ENCODE measurements around the gene ABLIM1. TPM values are rescaled to one million over a fixed set of nuclear protein-coding genes. Genes with fewer than 3 reads are reported as not detected.
A peak's percentile ranks its signal among the peaks of the same experiment; 100 is the strongest.

The ABLIM1 gene
- total RNA-seq, 1 donor from 2014 or later: 70.0 TPM

DNA sequence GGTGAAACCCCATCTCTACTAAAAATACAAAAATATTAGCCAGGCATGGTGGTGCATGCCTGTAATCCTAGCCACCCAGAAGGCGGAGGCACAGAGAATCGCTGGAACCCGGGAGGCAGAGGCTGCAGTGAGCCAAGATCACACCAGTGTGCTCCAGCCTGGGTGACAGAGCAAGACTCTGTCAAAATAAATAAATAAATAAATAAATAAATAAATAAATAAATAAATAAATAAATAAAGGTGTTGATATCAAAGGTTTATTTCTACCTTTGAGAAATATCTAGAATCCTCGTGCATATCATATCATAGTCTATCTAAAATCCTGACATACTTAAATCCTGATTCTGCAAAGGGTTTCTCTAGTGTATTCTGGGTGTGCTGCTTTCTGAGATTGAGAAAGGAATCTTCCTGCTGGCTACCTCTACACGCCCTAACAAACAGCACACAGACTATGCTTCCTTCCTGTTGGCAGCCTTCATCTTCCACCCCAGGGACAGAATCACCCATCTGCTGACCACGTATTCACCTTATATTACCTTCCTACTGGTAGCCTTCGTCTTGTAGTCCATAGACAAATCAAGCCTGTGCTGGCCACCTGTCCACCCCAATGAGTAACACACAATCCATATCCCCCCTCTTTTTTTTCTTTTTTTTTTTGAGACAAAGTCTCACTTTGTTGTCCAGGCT, 8.7 kb downstream of the ABLIM1 start:
- FAIRE-seq (no peak), DNase-seq (ENCODE audit: low read depth) (no peak)
- Histone ChIP-seq H3K4me1 (ENCODE audit: insufficient read depth, low read length) (peaks cover 18% of the 10 kb centered on the region), H4K20me1 (ENCODE audit: insufficient read depth, low read length) (no peaks in the 10 kb centered on the region), H2AFZ (ENCODE audit: low read depth, low read length) (no peak overlapping the region), H3K27me3 (ENCODE audit: insufficient read depth, low read length) (no peaks in the 10 kb centered on the region), H3K9me3 (ENCODE audit: insufficient read depth, low read depth, low read length) (no peaks in the 10 kb centered on the region), H3K4me2 (ENCODE audit: low read length) (no peak overlapping the region), H3K9ac (ENCODE audit: low read length) (no peak overlapping the region), H3K36me3 (ENCODE audit: insufficient read depth, low read length) (no peaks in the 10 kb centered on the region), H3K4me3 (ENCODE audit: insufficient read depth, low read depth, low read length) (no peak overlapping the region), H3K27ac (ENCODE audit: low read depth, low read length) (no peak overlapping the region), H3K79me2 (ENCODE audit: insufficient read depth, low read length) (no peaks in the 10 kb centered on the region)
- Mint-ChIP-seq H3K4me1 (ENCODE audit: low read depth, unreplicated experiment) (peaks cover 31% of the 10 kb centered on the region), H3K27me3 (ENCODE audit: low read depth, unreplicated experiment) (no peaks in the 10 kb centered on the region), H3K9me3 (ENCODE audit: unreplicated experiment) (no peaks in the 10 kb centered on the region), H3K36me3 (ENCODE audit: low read depth, unreplicated experiment) (no peaks in the 10 kb centered on the region), H3K4me3 (ENCODE audit: unreplicated experiment) (peak overlapping the region; percentile 29), H3K27ac (ENCODE audit: unreplicated experiment) (peak overlapping the region; percentile 75)
- TF ChIP-seq, protein P1, sequence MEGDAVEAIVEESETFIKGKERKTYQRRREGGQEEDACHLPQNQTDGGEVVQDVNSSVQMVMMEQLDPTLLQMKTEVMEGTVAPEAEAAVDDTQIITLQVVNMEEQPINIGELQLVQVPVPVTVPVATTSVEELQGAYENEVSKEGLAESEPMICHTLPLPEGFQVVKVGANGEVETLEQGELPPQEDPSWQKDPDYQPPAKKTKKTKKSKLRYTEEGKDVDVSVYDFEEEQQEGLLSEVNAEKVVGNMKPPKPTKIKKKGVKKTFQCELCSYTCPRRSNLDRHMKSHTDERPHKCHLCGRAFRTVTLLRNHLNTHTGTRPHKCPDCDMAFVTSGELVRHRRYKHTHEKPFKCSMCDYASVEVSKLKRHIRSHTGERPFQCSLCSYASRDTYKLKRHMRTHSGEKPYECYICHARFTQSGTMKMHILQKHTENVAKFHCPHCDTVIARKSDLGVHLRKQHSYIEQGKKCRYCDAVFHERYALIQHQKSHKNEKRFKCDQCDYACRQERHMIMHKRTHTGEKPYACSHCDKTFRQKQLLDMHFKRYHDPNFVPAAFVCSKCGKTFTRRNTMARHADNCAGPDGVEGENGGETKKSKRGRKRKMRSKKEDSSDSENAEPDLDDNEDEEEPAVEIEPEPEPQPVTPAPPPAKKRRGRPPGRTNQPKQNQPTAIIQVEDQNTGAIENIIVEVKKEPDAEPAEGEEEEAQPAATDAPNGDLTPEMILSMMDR (IDR thresholded peaks at IDR 0.05; ENCODE audit: insufficient read depth, low read depth, low read length): no peak
- TF ChIP-seq EZH2 (IDR thresholded peaks at IDR 0.05; ENCODE audit: insufficient read depth, low read length): no peak

DNA sequence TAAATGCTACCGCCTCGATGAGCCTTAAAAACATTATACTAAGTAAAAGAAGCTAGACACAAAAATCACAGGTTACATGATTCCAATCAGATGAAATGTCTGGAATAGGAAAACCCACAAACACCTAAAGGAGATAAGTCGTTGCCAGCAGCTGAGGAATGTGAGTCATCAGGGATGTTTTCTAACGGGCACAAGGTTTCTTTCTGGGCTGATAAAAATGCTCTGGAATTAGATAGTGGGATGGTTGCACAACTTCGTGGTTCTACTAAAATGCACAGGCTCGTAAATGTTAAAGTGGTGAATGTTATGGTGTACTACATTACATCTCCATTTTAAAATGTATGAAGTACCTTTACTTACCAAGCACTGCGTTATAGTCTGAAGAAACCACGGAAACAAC, 9.7 kb downstream of the ABLIM1 start:
- Mint-ChIP-seq H3K4me3 (ENCODE audit: unreplicated experiment) (no peak overlapping the region), H3K9me3 (ENCODE audit: unreplicated experiment) (no peaks in the 10 kb centered on the region)
- peak overlapping the region; percentile 44 for H3K27ac ChIP-seq (ENCODE audit: low read depth, low read length)

More for the DNA sequence above, 9.7 kb downstream of the ABLIM1 start:
- Histone ChIP-seq H3K4me1 (ENCODE audit: insufficient read depth, low read length) (peaks cover 18% of the 10 kb centered on the region), H3K9me3 (ENCODE audit: insufficient read depth, low read depth, low read length) (no peaks in the 10 kb centered on the region), H3K4me3 (ENCODE audit: insufficient read depth, low read depth, low read length) (no peak overlapping the region), H3K4me2 (ENCODE audit: low read length) (peak overlapping the region; percentile 45), H4K20me1 (ENCODE audit: insufficient read depth, low read length) (no peaks in the 10 kb centered on the region), H3K9ac (ENCODE audit: low read length) (peak overlapping the region; percentile 35), H3K79me2 (ENCODE audit: insufficient read depth, low read length) (no peaks in the 10 kb centered on the region), H2AFZ (ENCODE audit: low read depth, low read length) (no peak overlapping the region), H3K36me3 (ENCODE audit: insufficient read depth, low read length) (no peaks in the 10 kb centered on the region), H3K27me3 (ENCODE audit: insufficient read depth, low read length) (no peaks in the 10 kb centered on the region)
- no peaks in the 10 kb centered on the region for H3K36me3 Mint-ChIP-seq (ENCODE audit: low read depth, unreplicated experiment)
- TF ChIP-seq, protein P1 (IDR thresholded peaks at IDR 0.05; ENCODE audit: insufficient read depth, low read depth, low read length): no peak
- TF ChIP-seq EZH2 (IDR thresholded peaks at IDR 0.05; ENCODE audit: insufficient read depth, low read length): no peak
- H3K27me3 Mint-ChIP-seq (ENCODE audit: low read depth, unreplicated experiment): no peaks in the 10 kb centered on the region
- peak overlapping the region; percentile 75 for H3K27ac Mint-ChIP-seq (ENCODE audit: unreplicated experiment)
- DNase-seq (ENCODE audit: low read depth) (peak; percentile 96), FAIRE-seq (peak; percentile 67)
- peaks cover 31% of the 10 kb centered on the region for H3K4me1 Mint-ChIP-seq (ENCODE audit: low read depth, unreplicated experiment)
